ENCODE results near the gene RHEBL1. TPM values are rescaled to one million over a fixed set of nuclear protein-coding genes. Genes with fewer than 3 reads are reported as not detected.

Gene RHEBL1
- polyA plus RNA-seq, 1 experiment, result 0.51 TPM

DNA sequence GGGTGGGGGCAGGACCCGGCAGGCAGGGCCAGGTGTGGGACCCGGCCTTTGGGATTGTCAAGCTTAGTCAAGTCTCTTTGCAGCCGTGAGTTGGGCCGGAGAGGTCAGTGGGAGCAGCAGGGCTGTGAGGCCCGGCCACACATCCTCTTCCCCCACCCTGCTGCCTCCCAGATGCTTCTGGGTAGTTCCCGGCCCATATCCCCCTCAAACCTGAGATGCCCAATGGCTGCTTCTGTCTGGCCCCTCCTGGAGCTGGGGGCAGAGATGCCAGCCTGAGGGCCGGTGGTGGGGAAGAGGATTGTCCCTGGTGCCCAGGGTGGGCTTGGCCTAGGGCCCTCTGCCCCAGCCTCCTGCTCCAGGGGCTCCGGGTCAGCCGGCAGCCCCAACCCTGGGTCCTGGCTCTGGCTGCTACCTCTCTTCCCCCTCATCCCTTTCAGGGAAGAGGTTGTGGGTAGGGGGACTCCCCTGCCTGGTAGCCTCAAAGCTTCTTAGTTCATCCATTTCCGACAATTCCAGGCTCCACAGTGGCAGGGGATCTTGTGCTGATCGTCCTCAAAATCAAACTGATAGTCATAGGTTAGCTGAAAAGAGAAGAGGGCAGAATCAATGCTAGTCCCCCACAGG lies 48.4 kb downstream of the RHEBL1 start:
- DNase-seq (ENCODE audit: low read depth, low spot score), result no peak
- CTCF ChIA-PET, result interaction anchor here (2.5 kb wide), 1 partner anchor 22 kb away, joined by 8 read pairs; no protein-coding TSS in a partner anchor
- TF ChIP-seq, protein P1, sequence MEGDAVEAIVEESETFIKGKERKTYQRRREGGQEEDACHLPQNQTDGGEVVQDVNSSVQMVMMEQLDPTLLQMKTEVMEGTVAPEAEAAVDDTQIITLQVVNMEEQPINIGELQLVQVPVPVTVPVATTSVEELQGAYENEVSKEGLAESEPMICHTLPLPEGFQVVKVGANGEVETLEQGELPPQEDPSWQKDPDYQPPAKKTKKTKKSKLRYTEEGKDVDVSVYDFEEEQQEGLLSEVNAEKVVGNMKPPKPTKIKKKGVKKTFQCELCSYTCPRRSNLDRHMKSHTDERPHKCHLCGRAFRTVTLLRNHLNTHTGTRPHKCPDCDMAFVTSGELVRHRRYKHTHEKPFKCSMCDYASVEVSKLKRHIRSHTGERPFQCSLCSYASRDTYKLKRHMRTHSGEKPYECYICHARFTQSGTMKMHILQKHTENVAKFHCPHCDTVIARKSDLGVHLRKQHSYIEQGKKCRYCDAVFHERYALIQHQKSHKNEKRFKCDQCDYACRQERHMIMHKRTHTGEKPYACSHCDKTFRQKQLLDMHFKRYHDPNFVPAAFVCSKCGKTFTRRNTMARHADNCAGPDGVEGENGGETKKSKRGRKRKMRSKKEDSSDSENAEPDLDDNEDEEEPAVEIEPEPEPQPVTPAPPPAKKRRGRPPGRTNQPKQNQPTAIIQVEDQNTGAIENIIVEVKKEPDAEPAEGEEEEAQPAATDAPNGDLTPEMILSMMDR (IDR thresholded peaks at IDR 0.05; ENCODE audit: low read depth, low read length), result no peak
- Histone ChIP-seq H3K27ac (ENCODE audit: low read depth, low read length) (no peak overlapping the region), H3K27me3 (ENCODE audit: control insufficient read depth, insufficient read depth, low read length) (no peaks in the 10 kb centered on the region), H3K4me3 (ENCODE audit: low read depth, low read length) (no peak overlapping the region), H3K9me3 (ENCODE audit: control insufficient read depth, insufficient read depth, low read length) (no peaks in the 10 kb centered on the region; the same call in 1 of the 2 replicates)
- POLR2A ChIA-PET, result no interaction called here

DNA sequence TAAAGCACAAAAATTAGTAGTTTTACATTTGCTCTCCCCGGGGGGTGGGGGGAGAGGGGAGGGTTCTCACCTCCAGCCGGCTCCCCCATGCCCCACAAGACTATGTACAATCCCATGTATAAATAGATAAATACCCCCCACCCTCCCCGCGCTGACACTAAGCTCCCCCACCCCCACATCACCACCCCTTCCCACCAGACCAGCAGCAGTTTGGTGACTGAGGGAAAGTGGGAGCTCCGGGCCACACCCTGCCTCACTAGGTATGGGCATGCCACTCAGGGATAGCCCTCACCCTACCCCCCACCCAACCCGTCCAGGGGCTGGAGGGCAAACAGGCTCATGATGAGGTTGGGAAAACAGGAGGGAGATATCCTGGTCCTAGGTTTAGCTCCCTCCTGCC lies 49.3 kb downstream of the RHEBL1 start:
- CTCF ChIA-PET, result interaction anchor here (0.7 to 2.5 kb wide), 6 partner anchors 9 to 228 kb away, joined by 3 to 9 read pairs (median 8); no protein-coding TSS in a partner anchor
- POLR2A ChIA-PET, result no interaction called here

DNA sequence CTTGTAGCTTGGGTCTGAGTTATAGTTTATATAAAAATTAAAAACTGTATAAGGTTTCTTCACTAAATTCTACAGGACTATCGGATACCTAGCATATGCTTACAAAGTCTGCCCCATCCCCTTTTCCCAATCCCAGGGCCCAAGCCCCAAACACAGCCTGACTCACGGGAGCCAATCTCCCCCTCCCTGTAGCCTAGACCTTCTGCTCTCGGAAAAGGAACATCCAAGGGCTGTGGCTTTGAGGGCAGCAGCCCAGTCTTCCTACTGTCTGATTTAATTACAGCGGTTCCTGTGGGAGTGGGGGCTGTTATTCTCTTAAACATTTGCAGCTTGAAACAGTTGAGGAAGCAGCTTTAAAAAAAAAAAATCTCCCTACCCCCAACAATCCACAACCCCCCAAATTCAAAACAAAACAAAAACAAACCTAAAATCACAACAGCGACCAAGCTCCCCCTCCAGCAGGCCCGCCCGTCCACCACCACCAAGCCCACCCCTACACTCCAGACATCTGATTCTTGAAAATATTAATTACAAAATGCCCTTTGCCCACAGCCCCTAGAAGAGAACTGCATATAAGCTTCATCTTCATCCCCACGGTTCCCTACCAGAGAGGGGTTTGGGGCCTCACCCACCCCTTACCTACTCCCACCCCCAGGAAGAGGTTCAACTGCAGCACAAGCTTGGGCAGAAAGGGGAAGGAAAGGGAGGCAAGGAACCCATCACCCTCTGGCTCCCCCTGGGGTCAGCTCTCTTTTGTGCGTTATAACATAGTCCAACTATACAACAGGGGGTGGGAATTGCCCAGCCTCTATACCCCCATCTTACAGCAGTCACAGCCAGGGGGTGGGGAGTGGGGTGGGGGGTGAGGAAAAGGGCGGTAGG lies 50.1 kb downstream of the RHEBL1 start:
- Histone ChIP-seq H3K4me3 (ENCODE audit: low read depth, low read length) (no peak overlapping the region), H3K27me3 (ENCODE audit: control insufficient read depth, insufficient read depth, low read length) (no peaks in the 10 kb centered on the region), H3K27ac (ENCODE audit: low read depth, low read length) (peak overlapping the region; percentile 98), H3K9me3 (ENCODE audit: control insufficient read depth, insufficient read depth, low read length) (no peaks in the 10 kb centered on the region; the same call in 1 of the 2 replicates)
- CTCF ChIA-PET, result interaction anchor here (0.7 to 2.5 kb wide), 10 partner anchors 9 to 228 kb away, joined by 3 to 9 read pairs (median 6); no protein-coding TSS in a partner anchor
- POLR2A ChIA-PET, result interaction anchor here (0.5 to 1.0 kb wide), 5 partner anchors 13 to 201 kb away, joined by 3 to 6 read pairs (median 4); no protein-coding TSS in a partner anchor
- TF ChIP-seq, protein P1 (IDR thresholded peaks at IDR 0.05; ENCODE audit: low read depth, low read length), result peak; percentile 49
- DNase-seq (ENCODE audit: low read depth, low spot score), result no peak

More for the DNA sequence above, 49.3 kb downstream of the RHEBL1 start:
- Histone ChIP-seq H3K27me3 (ENCODE audit: control insufficient read depth, insufficient read depth, low read length) (no peaks in the 10 kb centered on the region), H3K27ac (ENCODE audit: low read depth, low read length) (no peak overlapping the region), H3K4me3 (ENCODE audit: low read depth, low read length) (no peak overlapping the region), H3K9me3 (ENCODE audit: control insufficient read depth, insufficient read depth, low read length) (no peaks in the 10 kb centered on the region; the same call in 1 of the 2 replicates)
- no peak for DNase-seq (ENCODE audit: low read depth, low spot score)
- TF ChIP-seq, protein P1 (IDR thresholded peaks at IDR 0.05; ENCODE audit: low read depth, low read length), result no peak

DNA sequence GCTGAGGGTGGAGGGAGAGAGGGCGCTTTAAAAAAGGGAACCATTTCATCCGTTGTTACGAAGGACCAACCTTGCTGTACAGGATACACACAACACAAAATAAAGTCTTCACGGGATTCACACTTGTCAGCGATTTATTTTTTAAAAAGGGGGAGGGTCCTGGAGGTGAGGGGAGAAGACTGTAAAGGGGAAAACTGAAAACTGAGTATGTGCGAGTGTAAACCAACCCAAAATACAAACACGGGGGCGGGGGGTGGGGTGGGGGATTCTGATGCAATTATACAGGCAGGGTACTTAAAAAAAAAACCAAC lies 50.7 kb downstream of the RHEBL1 start:
- ChIA-PET CTCF (interaction anchor here (0.9 to 1.9 kb wide), 6 partner anchors 9 to 69 kb away, joined by 3 to 9 read pairs (median 4); no protein-coding TSS in a partner anchor), POLR2A (interaction anchor here (0.5 to 1.0 kb wide), 4 partner anchors 14 to 202 kb away, joined by 3 to 6 read pairs (median 4); no protein-coding TSS in a partner anchor)

More for the DNA sequence above, 50.7 kb downstream of the RHEBL1 start:
- H3K9me3 ChIP-seq (ENCODE audit: control insufficient read depth, insufficient read depth, low read length), result no peaks in the 10 kb centered on the region; the same call in 1 of the 2 replicates
- no peak for DNase-seq (ENCODE audit: low read depth, low spot score)
- no peaks in the 10 kb centered on the region for H3K27me3 ChIP-seq (ENCODE audit: control insufficient read depth, insufficient read depth, low read length)
- TF ChIP-seq, protein P1 (IDR thresholded peaks at IDR 0.05; ENCODE audit: low read depth, low read length), result no peak
- H3K27ac ChIP-seq (ENCODE audit: low read depth, low read length), result peak overlapping the region; percentile 98
- H3K4me3 ChIP-seq (ENCODE audit: low read depth, low read length), result peak overlapping the region; percentile 94
